Measurements from ENCODE around the gene ZFYVE16. TPM values are rescaled to one million over a fixed set of nuclear protein-coding genes. Genes with fewer than 3 reads are reported as not detected.
"Not testable (repeated sequence)": the region's sequence is repeated elsewhere in the genome, so short reads cannot be mapped to it uniquely, and the experiment has no call there.

The ZFYVE16 gene
- total RNA-seq, 1 experiment from 2014 or later = 41.2 TPM

GRCh38 chr5:80483636-80484232 lies 75.9 kb downstream of the ZFYVE16 start:
- Histone ChIP-seq H2AFZ (ENCODE audit: low read length) (no peak overlapping the region), H3K9me2 (replicated peaks; ENCODE audit: insufficient read depth, low read length) (no peaks in the 10 kb centered on the region), H3K4me1 (ENCODE audit: low read length) (peaks cover 5% of the 10 kb centered on the region), H3K4me3 (ENCODE audit: low read length) (no peak overlapping the region), H3K4me2 (ENCODE audit: low read depth, low read length, poor library complexity, severe bottlenecking) (no peak overlapping the region), H3K27ac (ENCODE audit: low read length) (no peak overlapping the region), H4K20me1 (ENCODE audit: insufficient read depth, low read depth, low read length) (no peaks in the 10 kb centered on the region), H3K27me3 (ENCODE audit: low read length) (no peaks in the 10 kb centered on the region), H3K9me3 (ENCODE audit: low read length) (no peaks in the 10 kb centered on the region), H3K9ac (ENCODE audit: low read length) (no peak overlapping the region), H3K79me2 (ENCODE audit: low read length) (no peaks in the 10 kb centered on the region), H3K36me3 (ENCODE audit: insufficient read depth, low read length) (no peaks in the 10 kb centered on the region)
- no peak for DNase-seq

- no peak for DNase-seq
- H2AFZ ChIP-seq (ENCODE audit: low read length) = no peak overlapping the region
- H3K4me1 ChIP-seq (ENCODE audit: low read length) = peaks cover 5% of the 10 kb centered on the region
- no peaks in the 10 kb centered on the region for H3K36me3 ChIP-seq (ENCODE audit: insufficient read depth, low read length)
- no peaks in the 10 kb centered on the region for H3K79me2 ChIP-seq (ENCODE audit: low read length)
- H3K27ac ChIP-seq (ENCODE audit: low read length) = no peak overlapping the region
- H3K27me3 ChIP-seq (ENCODE audit: low read length) = no peaks in the 10 kb centered on the region
- no peaks in the 10 kb centered on the region for H3K9me3 ChIP-seq (ENCODE audit: low read length)
- H3K4me2 ChIP-seq (ENCODE audit: low read depth, low read length, poor library complexity, severe bottlenecking) = peak overlapping the region; percentile 82
- H3K9ac ChIP-seq (ENCODE audit: low read length) = peak overlapping the region; percentile 23; the same call in 1 of the 2 replicates
- no peaks in the 10 kb centered on the region for H4K20me1 ChIP-seq (ENCODE audit: insufficient read depth, low read depth, low read length)
- H3K4me3 ChIP-seq (ENCODE audit: low read length) = peak overlapping the region; percentile 75; the same call in 1 of the 2 replicates
- no peaks in the 10 kb centered on the region for H3K9me2 ChIP-seq (replicated peaks; ENCODE audit: insufficient read depth, low read length)
Observed at GRCh38 chr5:80487444-80487828, 79.6 kb downstream of the ZFYVE16 start.

GRCh38 chr5:80487829-80488721 lies 80.2 kb downstream of the ZFYVE16 start, which contains the start of gene FAM151B:
FAM151B (plus strand) TSS chr5:80488100; CDS start chr5:80488124, 24 bp downstream.
- H3K4me3 ChIP-seq (ENCODE audit: low read length) = peak within 1 kb of the TSS; percentile 75
- H3K4me2 ChIP-seq (ENCODE audit: low read depth, low read length, poor library complexity, severe bottlenecking) = peak within 1 kb of the TSS; percentile 82

GRCh38 chr5:80491296-80491695 lies 83.4 kb downstream of the ZFYVE16 start:
- Histone ChIP-seq H3K4me3 (ENCODE audit: low read length) (no peak overlapping the region), H3K9ac (ENCODE audit: low read length) (no peak overlapping the region), H4K20me1 (ENCODE audit: insufficient read depth, low read depth, low read length) (no peaks in the 10 kb centered on the region), H3K4me2 (ENCODE audit: low read depth, low read length, poor library complexity, severe bottlenecking) (no peak overlapping the region), H3K79me2 (ENCODE audit: low read length) (no peaks in the 10 kb centered on the region), H3K27me3 (ENCODE audit: low read length) (no peaks in the 10 kb centered on the region), H2AFZ (ENCODE audit: low read length) (no peak overlapping the region), H3K9me2 (replicated peaks; ENCODE audit: insufficient read depth, low read length) (no peaks in the 10 kb centered on the region), H3K36me3 (ENCODE audit: insufficient read depth, low read length) (no peaks in the 10 kb centered on the region), H3K9me3 (ENCODE audit: low read length) (no peaks in the 10 kb centered on the region), H3K27ac (ENCODE audit: low read length) (no peak overlapping the region), H3K4me1 (ENCODE audit: low read length) (peaks cover 5% of the 10 kb centered on the region)
- DNase-seq = no peak

More at GRCh38 chr5:80487829-80488721, 80.2 kb downstream of the ZFYVE16 start, which contains the start of gene FAM151B:
- no peaks in the 10 kb centered on the region for H4K20me1 ChIP-seq (ENCODE audit: insufficient read depth, low read depth, low read length)
- no peaks in the 10 kb centered on the region for H3K36me3 ChIP-seq (ENCODE audit: insufficient read depth, low read length)
- H3K79me2 ChIP-seq (ENCODE audit: low read length) = no peaks in the 10 kb centered on the region
- H3K9me2 ChIP-seq (replicated peaks; ENCODE audit: insufficient read depth, low read length) = no peaks in the 10 kb centered on the region
- peak within 1 kb of the TSS; percentile 70 for H3K9ac ChIP-seq (ENCODE audit: low read length)
- DNase-seq = peak; percentile 93
- H3K27me3 ChIP-seq (ENCODE audit: low read length) = no peaks in the 10 kb centered on the region
- no peak within 1 kb of the TSS for H3K27ac ChIP-seq (ENCODE audit: low read length)
- H2AFZ ChIP-seq (ENCODE audit: low read length) = peak within 1 kb of the TSS; percentile 77
- peaks cover 5% of the 10 kb centered on the region for H3K4me1 ChIP-seq (ENCODE audit: low read length)
- no peaks in the 10 kb centered on the region for H3K9me3 ChIP-seq (ENCODE audit: low read length)

GRCh38 chr5:80492741-80493140 lies 84.9 kb downstream of the ZFYVE16 start:
- Histone ChIP-seq H3K27ac (ENCODE audit: low read length) (no peak overlapping the region), H3K9ac (ENCODE audit: low read length) (no peak overlapping the region), H3K36me3 (ENCODE audit: insufficient read depth, low read length) (no peaks in the 10 kb centered on the region), H3K9me2 (replicated peaks; ENCODE audit: insufficient read depth, low read length) (no peaks in the 10 kb centered on the region), H2AFZ (ENCODE audit: low read length) (no peak overlapping the region), H3K4me1 (ENCODE audit: low read length) (peaks cover under 1% of the 10 kb centered on the region), H3K79me2 (ENCODE audit: low read length) (no peaks in the 10 kb centered on the region), H3K9me3 (ENCODE audit: low read length) (no peaks in the 10 kb centered on the region), H3K27me3 (ENCODE audit: low read length) (no peaks in the 10 kb centered on the region), H4K20me1 (ENCODE audit: insufficient read depth, low read depth, low read length) (no peaks in the 10 kb centered on the region), H3K4me3 (ENCODE audit: low read length) (no peak overlapping the region), H3K4me2 (ENCODE audit: low read depth, low read length, poor library complexity, severe bottlenecking) (no peak overlapping the region)
- no peak for DNase-seq

DNA sequence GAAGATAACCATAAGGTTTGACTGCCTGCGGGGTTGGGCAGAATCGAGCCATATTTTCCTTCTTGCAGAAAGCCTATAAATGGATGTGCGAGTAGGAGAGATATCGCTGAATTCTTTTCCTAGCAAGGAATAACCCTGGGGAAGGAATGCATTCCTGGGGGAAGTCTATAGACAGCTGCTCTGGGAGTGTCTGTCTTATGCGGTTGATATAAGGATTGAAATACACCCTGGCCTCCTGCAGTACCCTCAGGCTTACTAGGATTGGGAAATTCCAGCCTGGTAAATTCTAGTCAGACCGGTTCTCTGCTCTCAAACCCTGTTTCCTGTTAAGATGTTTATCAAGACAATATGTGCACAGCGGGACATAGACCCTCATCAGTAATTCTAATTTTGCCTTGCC lies 85.6 kb downstream of the ZFYVE16 start:
- H3K4me2 ChIP-seq (ENCODE audit: low read depth, low read length, poor library complexity, severe bottlenecking); H3K36me3 ChIP-seq (ENCODE audit: insufficient read depth, low read length); H3K27me3 ChIP-seq (ENCODE audit: low read length); DNase-seq; H3K9ac ChIP-seq (ENCODE audit: low read length); H3K27ac ChIP-seq (ENCODE audit: low read length); H3K9me3 ChIP-seq (ENCODE audit: low read length); H3K4me1 ChIP-seq (ENCODE audit: low read length); H3K4me3 ChIP-seq (ENCODE audit: low read length); H3K9me2 ChIP-seq (replicated peaks; ENCODE audit: insufficient read depth, low read length); H2AFZ ChIP-seq (ENCODE audit: low read length); H4K20me1 ChIP-seq (ENCODE audit: insufficient read depth, low read depth, low read length); H3K79me2 ChIP-seq (ENCODE audit: low read length): not testable (repeated sequence)

- H3K9me2 ChIP-seq (replicated peaks; ENCODE audit: insufficient read depth, low read length) = no peaks in the 10 kb centered on the region
- H3K4me2 ChIP-seq (ENCODE audit: low read depth, low read length, poor library complexity, severe bottlenecking) = no peak overlapping the region
- no peaks in the 10 kb centered on the region for H3K27me3 ChIP-seq (ENCODE audit: low read length)
- no peaks in the 10 kb centered on the region for H3K4me1 ChIP-seq (ENCODE audit: low read length)
- DNase-seq = no peak
- no peak overlapping the region for H2AFZ ChIP-seq (ENCODE audit: low read length)
- no peak overlapping the region for H3K9ac ChIP-seq (ENCODE audit: low read length)
- no peaks in the 10 kb centered on the region for H4K20me1 ChIP-seq (ENCODE audit: insufficient read depth, low read depth, low read length)
- no peak overlapping the region for H3K27ac ChIP-seq (ENCODE audit: low read length)
- H3K79me2 ChIP-seq (ENCODE audit: low read length) = no peaks in the 10 kb centered on the region
- H3K36me3 ChIP-seq (ENCODE audit: insufficient read depth, low read length) = no peaks in the 10 kb centered on the region
- no peak overlapping the region for H3K4me3 ChIP-seq (ENCODE audit: low read length)
- H3K9me3 ChIP-seq (ENCODE audit: low read length) = no peaks in the 10 kb centered on the region
Observed at GRCh38 chr5:80495891-80496290, 88.0 kb downstream of the ZFYVE16 start.

GRCh38 chr5:80502800-80503199 lies 94.9 kb downstream of the ZFYVE16 start:
- Histone ChIP-seq H3K4me3 (ENCODE audit: low read length) (no peak overlapping the region), H3K9me2 (replicated peaks; ENCODE audit: insufficient read depth, low read length) (no peaks in the 10 kb centered on the region), H3K27ac (ENCODE audit: low read length) (no peak overlapping the region), H3K4me1 (ENCODE audit: low read length) (no peaks in the 10 kb centered on the region), H3K27me3 (ENCODE audit: low read length) (no peaks in the 10 kb centered on the region), H3K79me2 (ENCODE audit: low read length) (no peaks in the 10 kb centered on the region), H2AFZ (ENCODE audit: low read length) (no peak overlapping the region), H4K20me1 (ENCODE audit: insufficient read depth, low read depth, low read length) (no peaks in the 10 kb centered on the region), H3K9me3 (ENCODE audit: low read length) (no peaks in the 10 kb centered on the region), H3K9ac (ENCODE audit: low read length) (no peak overlapping the region), H3K36me3 (ENCODE audit: insufficient read depth, low read length) (no peaks in the 10 kb centered on the region), H3K4me2 (ENCODE audit: low read depth, low read length, poor library complexity, severe bottlenecking) (no peak overlapping the region)
- no peak for DNase-seq
